ENCODE data around the gene NUDT16L1.
A peak's percentile ranks its signal among the peaks of the same experiment; 100 is the strongest.

NUDT16L1 gene

GRCh38 chr16:4693956-4694641, 737 bp downstream of the NUDT16L1 start:
- peak in 1 of 2 donors; percentile 32 for DNase-seq (ENCODE audit: low read depth in 2 of 2)

DNA sequence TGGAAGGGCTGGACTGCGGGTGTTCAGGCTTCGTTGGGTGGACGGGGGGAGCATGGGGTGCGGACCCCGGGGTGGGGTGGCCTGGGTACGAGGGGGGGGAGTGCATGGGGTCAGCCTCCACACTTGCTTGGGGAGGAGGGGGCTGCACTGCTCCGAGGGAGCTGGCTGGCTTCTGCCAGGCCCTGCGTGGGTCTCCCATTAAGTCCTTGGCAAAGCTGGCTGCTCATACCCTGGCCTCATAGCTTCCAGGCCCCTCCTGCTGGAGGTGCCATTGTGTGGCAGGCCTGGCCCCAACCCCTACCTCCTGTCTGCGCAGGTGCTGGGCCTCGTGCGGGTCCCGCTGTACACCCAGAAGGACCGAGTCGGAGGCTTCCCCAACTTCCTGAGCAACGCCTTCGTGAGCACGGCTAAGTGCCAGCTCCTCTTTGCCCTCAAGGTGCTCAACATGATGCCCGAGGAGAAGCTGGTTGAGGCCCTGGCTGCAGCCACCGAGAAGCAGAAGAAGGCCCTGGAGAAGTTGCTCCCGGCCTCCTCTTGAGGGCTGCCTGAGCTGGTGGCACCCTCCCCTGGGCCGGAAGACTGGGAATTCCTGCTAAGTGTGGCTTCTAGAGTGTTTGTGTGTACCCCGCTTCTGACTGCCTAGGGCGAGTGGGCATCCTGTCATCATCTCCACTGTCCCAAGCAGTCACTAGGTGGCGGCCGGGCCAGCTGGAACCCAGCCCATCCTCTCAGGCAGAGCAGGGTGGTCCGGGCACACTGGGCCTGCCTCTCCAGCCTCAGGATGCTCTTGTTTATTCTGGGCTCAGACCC, 1.5 kb downstream of the NUDT16L1 start:
- DNase-seq (ENCODE audit: low read depth in 2 of 2) = no peak

DNA sequence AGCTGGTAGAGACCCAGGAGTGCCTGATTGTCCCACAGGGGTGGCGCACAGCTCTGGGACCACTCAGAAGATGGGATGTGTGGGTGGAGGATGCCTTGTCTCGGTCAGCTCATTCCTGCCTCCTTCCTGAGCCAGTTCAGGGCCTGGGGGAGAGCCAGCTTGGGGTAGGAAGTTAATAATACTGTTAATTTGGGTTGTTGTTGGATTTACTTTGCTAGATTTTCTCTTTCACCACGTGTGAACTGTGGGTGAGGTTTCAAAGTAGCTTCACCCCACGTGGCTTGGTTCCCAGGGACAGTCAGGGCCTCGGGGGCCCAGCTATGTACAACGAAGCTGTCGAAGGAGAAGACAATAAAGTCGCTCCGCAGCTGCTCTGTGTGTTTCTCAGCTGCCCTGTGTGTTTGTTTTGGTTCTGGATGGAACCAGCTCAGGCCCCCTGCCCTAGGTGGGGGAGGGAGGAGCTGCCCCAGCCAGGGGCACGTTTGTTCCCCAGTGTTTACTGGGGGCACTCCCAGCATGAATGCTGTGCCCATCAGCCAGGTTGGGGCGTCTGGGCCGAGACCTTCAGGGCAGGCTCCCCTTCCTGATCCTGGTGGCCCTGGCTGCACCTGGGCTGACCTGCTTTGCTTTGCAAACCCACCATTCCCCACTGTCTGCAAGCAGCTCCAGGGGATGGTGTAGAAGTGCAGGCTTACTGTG, 2.3 kb downstream of the NUDT16L1 start:
- no peak for DNase-seq (ENCODE audit: low read depth in 2 of 2)

GRCh38 chr16:4696172-4696904, 3.0 kb downstream of the NUDT16L1 start:
- no peak for DNase-seq (ENCODE audit: low read depth in 2 of 2)

- DNase-seq (ENCODE audit: low read depth in 2 of 2) = no peak
Observed at GRCh38 chr16:4696905-4697847, 3.8 kb downstream of the NUDT16L1 start.

- no peak for DNase-seq (ENCODE audit: low read depth in 2 of 2)
Observed at GRCh38 chr16:4697848-4698291, 4.5 kb downstream of the NUDT16L1 start.

- no peak for DNase-seq (ENCODE audit: low read depth in 2 of 2)
Observed at GRCh38 chr16:4698321-4699045, 5.1 kb downstream of the NUDT16L1 start.

- DNase-seq (ENCODE audit: low read depth in 2 of 2) = no peak
Observed at GRCh38 chr16:4699046-4699556, 5.7 kb downstream of the NUDT16L1 start.

DNA sequence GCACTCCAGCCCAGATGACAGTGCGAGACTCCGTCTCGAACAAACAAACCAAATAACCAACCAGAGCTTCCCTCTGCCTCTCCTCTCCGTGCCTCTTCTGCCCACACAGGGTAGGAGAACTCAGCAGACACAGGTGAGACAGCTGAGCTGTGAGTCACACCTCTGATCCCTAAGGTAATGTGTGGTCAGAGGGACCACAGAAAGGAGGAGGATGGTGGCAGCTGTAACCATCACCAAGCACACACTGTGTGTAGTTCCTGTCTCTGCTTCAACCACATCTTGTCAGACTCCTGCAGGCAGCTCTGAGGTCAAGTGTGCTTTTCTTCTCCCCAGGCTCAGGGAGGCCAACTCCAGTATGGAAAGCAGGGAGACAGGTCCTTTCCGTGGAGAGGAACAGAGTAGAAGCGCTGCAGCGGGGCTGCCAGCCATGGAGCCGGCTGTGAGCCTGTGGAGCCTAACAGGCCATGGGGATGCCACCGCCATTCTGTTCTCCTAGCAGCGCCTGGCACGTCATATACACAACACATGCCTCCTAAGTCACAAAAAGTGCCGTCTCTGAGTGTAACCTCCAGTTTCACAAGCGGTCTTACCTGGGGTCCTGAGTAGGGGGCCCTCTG, 7.1 kb downstream of the NUDT16L1 start:
- no peak for DNase-seq (ENCODE audit: low read depth in 2 of 2)

DNA sequence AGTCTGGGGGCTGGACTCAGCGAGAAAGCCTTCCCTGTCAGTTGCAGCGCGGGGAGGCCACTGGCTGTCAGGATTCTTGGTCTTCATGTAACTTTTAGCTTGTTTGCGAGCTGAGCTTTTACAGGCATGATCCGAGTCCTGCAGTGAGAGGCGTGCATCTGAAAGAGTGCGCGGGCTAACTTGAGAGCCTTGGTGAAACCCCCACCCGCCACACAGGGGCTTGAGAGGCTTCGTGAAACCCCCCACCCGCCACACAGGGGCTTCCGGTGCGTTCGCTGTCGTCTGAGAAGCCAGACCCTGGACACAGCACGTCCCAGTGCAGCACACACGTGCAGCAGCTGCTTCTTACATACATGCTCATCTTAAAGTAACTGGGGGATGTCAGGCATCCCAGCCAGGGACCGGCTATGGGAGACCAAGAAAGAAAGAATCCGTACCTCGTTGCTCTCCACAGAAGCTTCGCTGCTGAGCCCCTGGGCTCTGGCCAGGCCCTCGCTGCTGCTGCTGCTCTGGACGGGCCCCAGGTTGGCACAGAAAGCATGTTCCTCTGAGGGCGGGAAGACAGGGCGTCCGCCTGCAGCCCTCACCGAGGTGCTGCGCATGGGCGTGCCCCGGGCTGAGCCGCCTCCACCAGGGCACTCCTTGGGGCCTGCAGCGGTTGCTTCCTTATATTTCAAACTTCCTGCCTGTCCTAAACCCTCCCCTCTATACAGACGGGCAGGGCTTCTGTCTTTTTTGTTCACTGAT, 7.8 kb downstream of the NUDT16L1 start:
- no peak for DNase-seq (ENCODE audit: low read depth in 2 of 2)

DNA sequence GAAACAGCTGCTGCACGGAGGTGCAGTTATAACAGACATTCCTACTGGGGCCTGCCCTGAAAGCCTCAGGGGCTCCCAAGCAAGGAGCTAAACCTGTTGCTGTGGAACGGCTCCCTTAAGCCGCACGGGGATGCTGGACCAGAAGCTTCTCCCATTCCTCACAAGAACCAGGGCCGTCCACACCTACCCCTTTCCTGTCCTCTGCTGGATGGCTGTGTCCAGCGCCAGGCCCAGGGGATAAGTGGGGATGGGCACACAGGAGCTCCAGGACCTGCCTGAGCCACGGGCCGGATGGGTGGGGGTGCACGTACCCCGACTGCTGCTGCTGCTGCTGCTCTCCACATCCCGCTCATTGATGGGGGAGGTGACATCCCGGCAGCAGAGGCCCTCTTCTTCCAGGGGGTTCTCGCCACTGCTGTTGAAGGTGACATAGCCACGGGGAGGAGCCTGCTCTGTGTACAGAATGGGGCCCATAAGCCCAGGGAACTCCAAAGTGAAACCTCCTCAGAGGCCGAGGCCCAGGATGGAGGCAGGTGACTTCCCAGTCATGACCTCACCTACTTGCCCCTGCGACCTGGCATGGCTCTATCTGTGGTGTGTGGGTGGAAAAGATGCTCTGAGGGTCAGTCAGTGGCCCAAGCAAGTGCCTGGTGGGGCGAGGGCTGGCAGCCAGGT, 8.6 kb downstream of the NUDT16L1 start:
- no peak for DNase-seq (ENCODE audit: low read depth in 2 of 2)

DNA sequence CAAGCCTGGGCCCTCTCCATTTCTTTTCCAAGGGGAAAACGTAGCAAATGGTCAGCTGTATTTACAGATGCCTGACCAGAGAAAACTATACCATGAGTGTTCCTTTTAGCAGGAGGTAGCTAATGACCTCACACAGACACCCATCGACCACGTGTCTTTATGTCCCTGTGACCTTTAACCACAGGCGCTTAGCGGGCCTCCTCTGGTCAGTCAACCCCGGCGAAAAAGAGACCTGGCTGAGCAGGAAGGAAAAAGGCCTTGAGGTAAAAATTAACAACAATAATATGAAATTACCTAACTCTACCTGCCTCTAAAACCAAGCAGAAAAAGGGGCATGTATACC, 9.1 kb downstream of the NUDT16L1 start:
- no peak for DNase-seq (ENCODE audit: low read depth in 2 of 2)

GRCh38 chr16:4703906-4704305, 10.5 kb downstream of the NUDT16L1 start:
- no peak for DNase-seq (ENCODE audit: low read depth in 2 of 2)

GRCh38 chr16:4704491-4704890, 11.1 kb downstream of the NUDT16L1 start:
- DNase-seq (ENCODE audit: low read depth in 2 of 2) = no peak

GRCh38 chr16:4704913-4705312, 11.6 kb downstream of the NUDT16L1 start:
- no peak for DNase-seq (ENCODE audit: low read depth in 2 of 2)

DNA sequence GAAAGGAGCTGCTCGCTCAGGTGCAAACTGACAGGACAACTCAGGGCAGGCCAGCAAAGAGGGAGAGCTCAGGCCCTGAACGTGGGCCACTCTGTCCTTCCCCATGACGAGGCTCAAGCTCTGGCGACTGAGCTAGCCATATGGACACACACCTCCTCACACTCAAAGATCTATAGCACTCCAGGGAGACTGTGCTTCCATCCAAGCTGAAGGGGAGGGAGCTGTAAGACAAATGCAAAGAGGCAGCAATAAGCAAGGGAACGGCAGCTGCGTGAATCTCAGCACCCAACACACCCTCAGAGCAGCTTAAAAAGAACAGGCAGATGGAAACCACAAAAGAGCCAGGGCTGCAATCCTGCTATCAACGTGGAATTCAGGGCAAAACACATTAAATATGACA, 13.5 kb downstream of the NUDT16L1 start:
- DNase-seq (ENCODE audit: low read depth in 2 of 2) = no peak

- DNase-seq (ENCODE audit: low read depth in 2 of 2) = no peak
Observed at GRCh38 chr16:4709481-4709880, 16.1 kb downstream of the NUDT16L1 start.
